Activated B cell treated with CpG ODN at 0.5 μM for 24 hours (primary cell): ENCODE data around the gene FLNB. TPM values are rescaled to one million over a fixed set of nuclear protein-coding genes. Genes with fewer than 3 reads are reported as not detected.

Experiments
- ATAC-seq: fragments of 200-7000 bp; cut with Tn5 transposase; one replicate; pipeline ENCODE4 v1.10.0; 2021; ENCODE audit warnings: low read depth, mild to moderate bottlenecking, moderate library complexity
- CTCF ChIA-PET: fragments of 350-600 bp; sonication (Branson Sonifier 250); formaldehyde crosslinking; loops from one replicate; lab custom pipeline; 2021; ENCODE audit warnings: antibody characterized with exemption; lab: Charles Lee
- POLR2A ChIA-PET: fragments of 350-600 bp; sonication (Branson Sonifier 250); formaldehyde crosslinking; loops from one replicate; lab custom pipeline; 2021; ENCODE audit warnings: antibody characterized with exemption; lab: Charles Lee
- DNase-seq: peaks from one replicate; pipeline ENCODE4 v3.0.0; 2022
- H3K27ac Mint-ChIP-seq: one replicate; pipeline ENCODE4 v1.8.0; 2020; ENCODE audit warnings: mixed read lengths
- H3K27me3 Mint-ChIP-seq: one replicate; pipeline ENCODE4 v1.8.0; 2021; ENCODE audit warnings: mixed read lengths
- H3K36me3 Mint-ChIP-seq: one replicate; pipeline ENCODE4 v1.8.0; 2021; ENCODE audit warnings: low read depth, mixed read lengths
- H3K4me1 Mint-ChIP-seq: one replicate; pipeline ENCODE4 v1.8.0; 2021; ENCODE audit warnings: mixed read lengths
- H3K4me3 Mint-ChIP-seq: one replicate; pipeline ENCODE4 v1.8.0; 2020; ENCODE audit warnings: mild to moderate bottlenecking, mixed read lengths
- H3K9me3 Mint-ChIP-seq: one replicate; pipeline ENCODE4 v1.8.0; 2020; ENCODE audit warnings: mixed read lengths
- CTCF ChIP-seq: fragments of 200-600 bp; IDR thresholded peaks from one replicate; pipeline ENCODE4 v1.8.0; 2022; ENCODE audit warnings: antibody characterized with exemption, mild to moderate bottlenecking
- intact Hi-C: fragments of 100-400 bp; cut with micrococcal nuclease; formaldehyde crosslinking; loops from one replicate; pipeline ENCODE4 v1.15.1; 2024
- total RNA-seq: library from RNA; stranded (reverse); gene quantifications from 2 replicates; pipeline ENCODE4 v1.2.3, GENCODE V29; 2022

The FLNB gene
- total RNA-seq, 1 donor from 2014 or later: 16.7 TPM

GRCh38 chr3:58059349-58060321 lies 51.4 kb downstream of the FLNB start:
- ATAC-seq (no peak), DNase-seq (no peak)
- peaks cover 2% of the 10 kb centered on the region for H3K9me3 Mint-ChIP-seq
- H3K27ac Mint-ChIP-seq: no peak overlapping the region
- POLR2A ChIA-PET: no interaction called here
- TF ChIP-seq CTCF: no peak
- CTCF ChIA-PET: no interaction called here
- no peak overlapping the region for H3K4me3 Mint-ChIP-seq
- H3K27me3 Mint-ChIP-seq: no peaks in the 10 kb centered on the region
- H3K4me1 Mint-ChIP-seq: peaks cover 4% of the 10 kb centered on the region
- no peaks in the 10 kb centered on the region for H3K36me3 Mint-ChIP-seq
- intact Hi-C loops: no loop called here

GRCh38 chr3:58062472-58062871 lies 54.2 kb downstream of the FLNB start:
- Mint-ChIP-seq H3K9me3 (no peaks in the 10 kb centered on the region), H3K4me1 (no peaks in the 10 kb centered on the region), H3K4me3 (no peak overlapping the region), H3K27ac (no peak overlapping the region), H3K36me3 (no peaks in the 10 kb centered on the region), H3K27me3 (no peaks in the 10 kb centered on the region)
- no peak for DNase-seq
- TF ChIP-seq CTCF: no peak
- intact Hi-C loops: no loop called here
- POLR2A ChIA-PET: no interaction called here
- no peak for ATAC-seq
- CTCF ChIA-PET: no interaction called here

GRCh38 chr3:58063022-58063815 lies 55.0 kb downstream of the FLNB start:
- POLR2A ChIA-PET: no interaction called here
- H3K27ac Mint-ChIP-seq: no peak overlapping the region
- ATAC-seq (no peak), DNase-seq (no peak)
- TF ChIP-seq CTCF: no peak
- H3K27me3 Mint-ChIP-seq: no peaks in the 10 kb centered on the region
- CTCF ChIA-PET: no interaction called here
- H3K36me3 Mint-ChIP-seq: no peaks in the 10 kb centered on the region
- intact Hi-C loops: no loop called here
- no peak overlapping the region for H3K4me3 Mint-ChIP-seq
- no peaks in the 10 kb centered on the region for H3K4me1 Mint-ChIP-seq
- no peaks in the 10 kb centered on the region for H3K9me3 Mint-ChIP-seq

- no peaks in the 10 kb centered on the region for H3K4me1 Mint-ChIP-seq
- H3K27ac Mint-ChIP-seq: no peak overlapping the region
- H3K4me3 Mint-ChIP-seq: no peak overlapping the region
- H3K27me3 Mint-ChIP-seq: no peaks in the 10 kb centered on the region
- CTCF ChIA-PET: no interaction called here
- no peak for DNase-seq
- intact Hi-C loops: no loop called here
- H3K9me3 Mint-ChIP-seq: no peaks in the 10 kb centered on the region
- TF ChIP-seq CTCF: no peak
- POLR2A ChIA-PET: no interaction called here
- H3K36me3 Mint-ChIP-seq: no peaks in the 10 kb centered on the region
- ATAC-seq: no peak
Measured at GRCh38 chr3:58064923-58065638, 56.9 kb downstream of the FLNB start.
